ENCODE measurements around the gene PANX2. TPM values are rescaled to one million over a fixed set of nuclear protein-coding genes. Genes with fewer than 3 reads are reported as not detected.

Gene PANX2
- total RNA-seq, 1 donor from 2014 or later = 3.0 TPM

DNA sequence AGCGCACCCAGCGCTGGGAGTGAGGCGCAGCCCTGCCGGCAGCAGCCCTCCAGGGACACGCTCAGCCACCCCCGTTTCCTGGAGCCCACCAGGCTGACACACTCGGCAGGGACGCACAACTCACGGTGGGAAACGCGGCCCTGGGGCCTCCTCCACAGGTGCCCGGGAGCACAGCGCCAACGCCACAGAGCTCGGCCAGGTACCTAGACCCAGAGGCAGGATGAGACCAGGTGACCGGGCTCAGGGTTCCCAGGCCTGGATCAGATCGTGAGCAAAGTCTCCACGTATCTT is 56.3 kb downstream of the PANX2 start:
- Histone ChIP-seq H3K36me3 (peaks cover 64% of the 10 kb centered on the region), H3K4me3 (no peak overlapping the region), H3K9me3 (no peaks in the 10 kb centered on the region), H3K27ac (no peak overlapping the region), H3K4me1 (no peaks in the 10 kb centered on the region), H3K27me3 (no peaks in the 10 kb centered on the region)
- ATAC-seq (no peak), DNase-seq (no peak)
- TF ChIP-seq, protein P1, sequence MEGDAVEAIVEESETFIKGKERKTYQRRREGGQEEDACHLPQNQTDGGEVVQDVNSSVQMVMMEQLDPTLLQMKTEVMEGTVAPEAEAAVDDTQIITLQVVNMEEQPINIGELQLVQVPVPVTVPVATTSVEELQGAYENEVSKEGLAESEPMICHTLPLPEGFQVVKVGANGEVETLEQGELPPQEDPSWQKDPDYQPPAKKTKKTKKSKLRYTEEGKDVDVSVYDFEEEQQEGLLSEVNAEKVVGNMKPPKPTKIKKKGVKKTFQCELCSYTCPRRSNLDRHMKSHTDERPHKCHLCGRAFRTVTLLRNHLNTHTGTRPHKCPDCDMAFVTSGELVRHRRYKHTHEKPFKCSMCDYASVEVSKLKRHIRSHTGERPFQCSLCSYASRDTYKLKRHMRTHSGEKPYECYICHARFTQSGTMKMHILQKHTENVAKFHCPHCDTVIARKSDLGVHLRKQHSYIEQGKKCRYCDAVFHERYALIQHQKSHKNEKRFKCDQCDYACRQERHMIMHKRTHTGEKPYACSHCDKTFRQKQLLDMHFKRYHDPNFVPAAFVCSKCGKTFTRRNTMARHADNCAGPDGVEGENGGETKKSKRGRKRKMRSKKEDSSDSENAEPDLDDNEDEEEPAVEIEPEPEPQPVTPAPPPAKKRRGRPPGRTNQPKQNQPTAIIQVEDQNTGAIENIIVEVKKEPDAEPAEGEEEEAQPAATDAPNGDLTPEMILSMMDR (IDR thresholded peaks at IDR 0.05) = no peak
- intact Hi-C loops (cut with DNase I) = no loop called here

DNA sequence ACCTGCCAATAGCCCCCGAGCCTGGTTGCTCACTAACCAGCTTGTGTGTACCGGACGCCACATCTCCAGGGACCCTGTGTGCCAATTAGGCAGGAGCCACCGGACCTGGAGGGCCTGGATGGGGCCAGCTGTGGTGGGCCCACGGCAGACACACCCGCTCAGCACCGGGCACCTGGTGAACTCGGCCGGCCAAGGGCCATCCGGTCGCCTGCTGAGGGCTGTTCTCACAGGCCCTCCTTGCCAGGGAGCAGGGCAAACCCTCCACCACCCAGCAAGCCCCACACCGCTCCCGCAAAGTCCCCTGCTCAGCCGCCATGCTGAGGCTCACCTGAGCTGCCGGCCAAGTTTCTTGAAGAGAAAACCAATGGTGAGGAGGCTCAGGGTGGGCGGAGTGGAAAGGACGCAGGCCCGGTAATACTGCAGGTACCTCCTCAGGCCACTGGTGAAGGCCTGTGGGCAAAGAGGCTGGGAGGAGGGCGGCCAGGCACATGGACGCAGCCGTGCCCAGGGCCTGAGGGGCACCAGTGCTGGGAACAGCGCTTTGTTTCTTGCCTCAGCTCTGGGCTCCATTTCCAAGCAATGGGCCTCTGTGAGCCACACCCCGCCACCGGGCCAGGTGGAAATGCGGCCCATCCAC is 57.2 kb downstream of the PANX2 start:
- Histone ChIP-seq H3K27ac (no peak overlapping the region), H3K27me3 (no peaks in the 10 kb centered on the region), H3K36me3 (peaks cover 63% of the 10 kb centered on the region), H3K4me3 (no peak overlapping the region), H3K4me1 (no peaks in the 10 kb centered on the region), H3K9me3 (no peaks in the 10 kb centered on the region)
- ATAC-seq = no peak
- DNase-seq = no peak
- TF ChIP-seq, protein P1 (IDR thresholded peaks at IDR 0.05) = no peak
- intact Hi-C loops (cut with DNase I) = no loop called here

DNA sequence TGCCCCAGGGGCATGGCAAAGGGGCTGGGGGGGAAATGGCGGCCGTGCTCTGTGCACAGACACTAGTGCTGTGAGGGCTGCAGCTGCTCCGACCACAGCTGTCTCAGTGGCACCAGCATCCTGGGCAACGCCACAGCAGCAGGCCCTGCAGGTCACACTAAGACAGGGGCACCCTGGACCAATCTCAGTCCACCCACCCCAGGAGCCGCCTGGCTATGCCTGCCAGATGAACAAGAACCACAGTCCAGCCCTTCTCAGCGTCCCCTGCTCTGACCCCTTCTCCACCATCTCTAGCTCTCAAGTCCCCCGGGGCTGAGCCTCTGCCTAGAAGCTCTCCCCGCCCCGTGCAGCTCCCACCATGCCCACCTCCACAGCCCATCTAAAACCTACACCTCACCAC is 57.8 kb downstream of the PANX2 start:
- DNase-seq = no peak
- Histone ChIP-seq H3K9me3 (no peaks in the 10 kb centered on the region), H3K27me3 (no peaks in the 10 kb centered on the region), H3K4me1 (no peaks in the 10 kb centered on the region), H3K27ac (no peak overlapping the region), H3K36me3 (peaks cover 63% of the 10 kb centered on the region), H3K4me3 (no peak overlapping the region)
- TF ChIP-seq, protein P1 (IDR thresholded peaks at IDR 0.05) = no peak
- ATAC-seq = no peak
- intact Hi-C loops (cut with DNase I) = no loop called here

DNA sequence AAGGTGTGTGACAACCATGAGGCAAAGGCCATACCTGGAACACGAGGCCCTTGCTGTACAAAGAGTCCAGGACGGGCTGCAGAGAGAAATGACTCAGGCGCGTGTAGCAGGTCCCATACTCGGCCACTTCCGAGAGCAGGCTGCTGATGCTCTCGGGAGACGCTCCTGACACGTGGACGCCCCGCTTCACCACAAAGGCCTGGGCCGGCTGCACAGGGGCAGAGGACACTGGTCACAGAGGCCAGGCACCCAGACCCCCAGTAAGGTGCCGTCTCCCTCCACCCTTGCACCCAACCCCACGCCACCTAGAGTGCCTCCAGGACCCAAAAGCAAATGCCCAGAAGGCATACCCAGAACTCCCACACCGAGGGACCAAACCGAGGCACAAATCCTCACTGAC is 58.8 kb downstream of the PANX2 start:
- H3K36me3 ChIP-seq = peaks cover 58% of the 10 kb centered on the region
- DNase-seq = no peak
- intact Hi-C loops (cut with DNase I) = no loop called here

More for the DNA sequence above, 58.8 kb downstream of the PANX2 start:
- TF ChIP-seq, protein P1 (IDR thresholded peaks at IDR 0.05) = no peak
- Histone ChIP-seq H3K27me3 (no peaks in the 10 kb centered on the region), H3K27ac (no peak overlapping the region), H3K4me3 (no peak overlapping the region), H3K4me1 (no peaks in the 10 kb centered on the region), H3K9me3 (no peaks in the 10 kb centered on the region)
- ATAC-seq = no peak

Other genes starting within 250 kb of the PANX2 start
- gene PIM3, start 210.0 kb upstream of the PANX2 start, total RNA-seq = 119 TPM
- gene IL17REL, start 158.0 kb upstream of the PANX2 start, total RNA-seq = not detected
- gene TTLL8, start 112.4 kb upstream of the PANX2 start, total RNA-seq = not detected
- 2.3 TPM for gene MLC1, start 85.3 kb upstream of the PANX2 start, total RNA-seq
- gene MOV10L1, start 80.7 kb upstream of the PANX2 start, total RNA-seq = 1.2 TPM
- gene TRABD, start 15.2 kb downstream of the PANX2 start, total RNA-seq = 36.5 TPM
- 17.6 TPM for gene SELENOO, start 30.3 kb downstream of the PANX2 start, total RNA-seq
- gene TUBGCP6, start 74.3 kb downstream of the PANX2 start, total RNA-seq = 51.3 TPM
- gene HDAC10, start 80.5 kb downstream of the PANX2 start, total RNA-seq = 48.9 TPM
- 22.2 TPM for gene MAPK12, start 91.0 kb downstream of the PANX2 start, total RNA-seq
- gene MAPK11, start 99.6 kb downstream of the PANX2 start, total RNA-seq = 26.1 TPM
- 308 TPM for gene PLXNB2, start 136.9 kb downstream of the PANX2 start, total RNA-seq
- gene DENND6B, start 156.3 kb downstream of the PANX2 start, total RNA-seq = 9.3 TPM
- gene PPP6R2, start 172.6 kb downstream of the PANX2 start, total RNA-seq = 54.0 TPM